HG02981 (cell line): Measurements from ENCODE around the gene CWH43.
"Not testable (repeated sequence)": the region's sequence is repeated elsewhere in the genome, so short reads cannot be mapped to it uniquely, and the experiment has no call there.

ENCODE experiments used
- ATAC-seq: cut with Tn5 transposase; IDR thresholded peaks from one replicate; pipeline ENCODE4 v1.9.1; 2021; ENCODE audit warnings: mild to moderate bottlenecking, moderate library complexity; ENCODE audit not compliant: unreplicated experiment

CWH43 gene

DNA sequence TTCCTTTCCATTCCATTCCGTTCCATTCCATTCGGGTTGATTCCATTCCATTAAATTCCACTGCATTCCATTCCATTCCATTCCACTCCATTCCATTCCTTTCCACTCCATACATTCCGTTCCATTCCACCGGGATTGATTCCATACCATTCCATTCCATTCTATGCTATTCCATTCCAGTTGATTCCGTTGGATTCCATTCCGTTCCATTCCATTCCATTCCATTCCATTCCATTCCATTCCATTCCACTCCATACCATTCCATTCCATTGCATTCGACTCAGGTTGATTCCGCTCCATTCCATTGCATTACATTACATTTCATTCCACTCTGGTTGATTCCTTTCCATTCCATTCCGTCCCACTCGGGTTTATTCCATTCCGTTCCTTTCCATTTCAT lies 110.1 kb downstream of the CWH43 start:
- ATAC-seq = not testable (repeated sequence)

DNA sequence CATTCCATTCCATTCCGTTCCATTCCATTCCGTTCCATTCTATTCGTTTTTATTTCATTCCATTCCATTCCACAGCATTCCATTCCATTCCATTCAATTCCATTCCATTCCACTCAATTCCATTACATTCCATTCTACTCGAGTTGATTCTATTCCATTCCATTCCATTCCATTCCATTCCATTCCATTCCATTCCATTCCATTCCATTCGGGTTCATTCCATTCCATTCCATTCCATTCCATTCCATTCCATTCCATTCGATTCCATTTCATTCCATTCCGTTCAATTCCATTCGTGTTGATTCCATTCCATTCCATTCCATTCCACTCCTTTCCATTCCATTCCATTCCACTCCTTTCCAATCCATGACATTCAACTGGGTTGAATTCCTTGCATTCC lies 110.6 kb downstream of the CWH43 start:
- peak; percentile 27 for ATAC-seq

DNA sequence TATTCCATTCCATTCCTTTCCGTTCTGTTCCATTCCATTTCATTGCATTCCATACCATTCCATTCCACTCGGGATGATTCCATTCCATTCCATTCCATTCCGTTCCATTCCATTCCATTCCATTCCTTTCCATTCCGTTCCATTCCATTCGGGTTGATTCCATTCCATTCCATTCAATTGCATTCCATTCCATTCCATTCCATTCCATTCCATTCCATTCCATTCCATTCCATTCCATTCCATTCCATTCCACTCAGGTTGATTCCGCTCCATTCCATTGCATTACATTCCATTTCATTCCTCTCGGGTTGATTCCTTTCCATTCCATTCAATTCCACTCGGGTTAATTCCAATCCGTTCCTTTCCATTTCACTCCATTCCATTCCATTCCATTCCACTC lies 111.0 kb downstream of the CWH43 start:
- ATAC-seq = peak; percentile 26

DNA sequence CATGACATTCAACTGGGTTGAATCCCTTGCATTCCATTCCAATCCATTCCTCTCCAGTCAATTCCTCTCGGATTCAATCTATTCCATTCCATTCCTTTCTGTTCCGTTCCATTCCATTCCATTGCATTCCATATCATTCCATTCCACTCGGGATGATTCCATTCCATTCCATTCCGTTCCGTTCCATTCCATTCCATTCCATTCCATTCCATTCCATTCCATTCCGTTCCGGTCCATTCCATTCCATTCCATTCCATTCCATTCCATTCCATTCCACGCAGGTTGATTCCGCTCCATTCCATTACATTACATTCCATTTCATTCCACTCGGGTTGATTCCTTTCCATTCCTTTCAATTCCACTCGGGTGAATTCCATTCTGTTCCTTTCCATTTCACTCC lies 111.4 kb downstream of the CWH43 start:
- ATAC-seq = not testable (repeated sequence)

DNA sequence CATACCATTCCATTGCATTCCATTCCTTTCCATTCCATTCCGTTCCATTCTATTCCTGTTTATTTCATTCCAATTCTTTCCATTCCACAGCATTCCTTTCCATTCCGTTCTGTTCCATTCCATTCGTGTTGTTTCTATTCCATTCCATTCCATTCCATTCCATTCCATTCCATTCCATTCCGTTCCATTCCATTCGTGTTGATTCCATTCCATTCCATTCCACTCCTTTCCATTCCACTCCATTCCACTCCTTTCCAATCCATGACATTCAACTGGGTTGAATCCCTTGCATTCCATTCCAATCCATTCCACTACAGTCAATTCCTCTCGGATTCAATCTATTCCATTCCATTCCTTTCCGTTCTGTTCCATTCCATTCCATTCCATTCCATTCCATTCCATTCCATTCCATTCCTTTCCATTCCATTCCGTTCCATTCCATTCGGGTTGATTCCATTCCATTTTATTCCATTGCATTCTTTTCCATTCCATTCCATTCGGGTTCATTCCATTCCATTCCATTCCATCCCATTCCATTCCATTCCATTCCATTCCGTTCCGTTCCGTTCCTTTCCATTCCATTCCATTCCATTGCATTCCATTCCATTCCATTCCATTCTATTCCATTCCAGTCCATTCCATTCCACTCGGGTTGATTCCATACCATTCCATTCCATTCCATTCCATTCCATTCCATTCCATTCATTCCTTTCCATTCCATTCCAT lies 112.1 kb downstream of the CWH43 start:
- not testable (repeated sequence) for ATAC-seq

DNA sequence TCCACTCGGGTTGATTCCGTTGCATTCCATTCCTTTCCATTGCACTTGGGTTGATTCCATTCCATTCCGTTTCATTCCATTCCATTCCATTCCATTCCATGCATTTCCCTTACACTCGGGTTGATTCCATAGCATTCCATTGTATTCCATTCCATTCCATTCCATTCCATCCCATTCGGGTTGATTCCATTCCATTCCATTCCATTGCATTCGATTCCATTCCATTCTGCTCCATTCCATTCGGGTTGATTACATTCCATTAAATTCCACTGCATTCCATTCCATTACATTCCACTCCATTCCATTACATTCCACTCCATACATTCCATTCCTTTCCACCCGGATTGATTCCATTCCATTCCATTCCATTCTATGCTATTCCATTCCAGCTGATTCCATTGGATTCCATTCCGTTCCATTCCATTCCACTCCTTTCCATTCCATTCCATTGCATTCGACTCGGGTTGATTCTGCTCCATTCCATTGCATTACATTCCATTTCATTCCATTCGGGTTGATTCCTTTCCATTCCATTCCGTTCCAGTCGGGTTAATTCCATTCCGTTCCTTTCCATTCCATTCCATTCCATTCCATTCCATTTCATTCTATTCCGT lies 113.9 kb downstream of the CWH43 start:
- not testable (repeated sequence) for ATAC-seq

DNA sequence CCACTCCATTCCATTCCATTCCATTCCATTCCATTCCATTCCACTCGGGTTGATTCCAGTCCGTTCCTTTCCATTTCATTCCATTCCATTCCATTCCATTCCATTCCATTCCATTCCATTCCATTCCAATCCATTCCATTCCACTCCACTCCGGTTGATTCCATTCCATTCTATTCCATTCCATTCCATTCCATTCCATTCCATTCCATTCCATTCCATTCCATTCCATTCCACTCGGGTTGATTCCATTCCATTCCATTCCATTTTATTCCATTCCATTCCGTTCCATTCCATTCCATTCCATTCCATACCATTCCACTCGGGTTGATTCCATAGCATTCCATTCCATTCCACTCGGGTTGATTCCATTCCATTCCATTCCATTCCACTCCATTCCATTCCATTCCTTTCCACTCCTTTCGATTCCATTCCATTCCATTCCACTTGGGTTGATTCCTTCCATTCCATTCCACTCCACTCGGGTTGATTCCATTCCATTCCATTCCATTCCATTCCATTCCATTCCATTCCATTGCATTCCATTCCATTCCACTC lies 116.3 kb downstream of the CWH43 start:
- not testable (repeated sequence) for ATAC-seq

DNA sequence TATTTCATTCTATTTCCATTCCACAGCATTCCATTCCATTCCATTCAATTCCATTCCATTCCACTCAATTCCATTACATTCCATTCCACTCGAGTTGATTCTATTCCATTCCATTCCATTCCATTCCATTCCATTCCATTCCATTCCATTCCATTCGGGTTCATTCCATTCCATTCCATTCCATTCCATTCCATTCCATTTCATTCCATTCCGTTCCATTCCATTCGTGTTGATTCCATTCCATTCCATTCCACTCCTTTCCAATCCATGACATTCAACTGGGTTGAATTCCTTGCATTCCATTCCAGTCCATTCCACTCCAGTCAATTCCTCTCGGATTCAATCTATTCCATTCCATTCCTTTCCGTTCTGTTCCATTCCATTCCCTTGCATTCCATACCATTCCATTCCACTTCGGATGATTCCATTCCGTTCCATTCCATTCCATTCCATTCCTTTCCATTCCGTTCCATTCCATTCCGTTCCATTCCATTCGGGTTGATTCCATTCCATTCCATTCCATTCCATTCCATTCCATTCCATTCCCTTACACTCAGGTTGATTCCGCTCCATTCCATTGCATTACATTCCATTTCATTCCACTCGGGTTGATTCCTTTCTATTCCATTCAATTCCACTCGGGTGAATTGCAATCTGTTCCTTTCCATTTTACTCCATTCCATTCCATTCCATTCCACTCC lies 117.5 kb downstream of the CWH43 start:
- not testable (repeated sequence) for ATAC-seq

DNA sequence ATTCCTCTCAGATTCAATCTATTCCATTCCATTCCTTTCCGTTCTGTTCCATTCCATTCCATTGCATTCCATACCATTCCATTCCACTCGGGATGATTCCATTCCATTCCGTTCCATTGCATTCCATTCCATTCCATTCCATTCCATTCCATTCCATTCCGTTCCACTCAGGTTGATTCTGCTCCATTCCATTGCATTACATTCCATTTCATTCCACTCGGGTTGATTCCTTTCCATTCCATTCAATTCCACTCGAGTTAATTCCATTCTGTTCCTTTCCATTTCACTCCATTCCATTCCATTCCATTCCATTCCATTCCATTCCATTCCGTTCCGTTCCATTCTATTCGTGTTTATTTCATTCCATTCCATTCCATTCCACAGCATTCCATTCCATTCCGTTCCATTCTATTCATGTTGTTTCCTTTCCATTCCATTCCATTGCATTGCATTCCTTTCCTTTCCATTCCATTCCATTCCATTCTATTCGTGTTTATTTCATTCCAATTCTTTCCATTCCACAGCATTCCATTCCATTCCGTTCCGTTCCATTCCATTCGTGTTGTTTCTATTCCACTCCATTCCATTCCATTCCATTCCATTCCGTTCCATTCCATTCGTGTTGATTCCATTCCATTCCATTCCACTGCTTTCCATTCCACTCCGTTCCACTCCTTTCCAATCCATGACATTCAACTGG lies 118.3 kb downstream of the CWH43 start:
- ATAC-seq = not testable (repeated sequence)

DNA sequence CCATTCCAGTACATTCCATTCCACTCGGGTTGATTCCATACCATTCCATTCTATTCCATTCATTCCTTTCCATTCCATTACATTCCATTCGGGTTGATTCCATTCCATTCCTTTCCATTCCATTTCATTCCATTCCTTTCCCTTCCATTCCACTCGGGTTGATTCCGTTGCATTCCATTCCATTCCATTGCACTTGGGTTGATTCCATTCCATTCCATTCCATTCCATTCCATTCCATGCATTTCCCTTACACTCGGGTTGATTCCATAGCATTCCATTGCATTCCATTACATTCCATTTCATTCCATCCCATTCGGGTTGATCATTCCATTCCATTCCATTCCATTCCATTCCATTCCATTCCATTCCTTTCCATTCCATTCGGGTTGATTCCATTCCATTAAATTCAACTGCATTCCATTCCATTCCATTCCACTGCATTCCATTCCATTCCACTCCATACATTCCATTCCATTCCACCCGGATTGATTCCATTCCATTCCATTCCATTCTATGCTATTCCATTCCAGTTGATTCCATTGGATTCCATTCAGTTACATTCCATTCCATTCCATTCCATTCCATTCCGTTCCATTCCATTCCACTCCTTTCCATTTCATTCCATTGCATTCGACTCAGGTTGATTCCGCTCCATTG lies 119.3 kb downstream of the CWH43 start:
- ATAC-seq = not testable (repeated sequence)

DNA sequence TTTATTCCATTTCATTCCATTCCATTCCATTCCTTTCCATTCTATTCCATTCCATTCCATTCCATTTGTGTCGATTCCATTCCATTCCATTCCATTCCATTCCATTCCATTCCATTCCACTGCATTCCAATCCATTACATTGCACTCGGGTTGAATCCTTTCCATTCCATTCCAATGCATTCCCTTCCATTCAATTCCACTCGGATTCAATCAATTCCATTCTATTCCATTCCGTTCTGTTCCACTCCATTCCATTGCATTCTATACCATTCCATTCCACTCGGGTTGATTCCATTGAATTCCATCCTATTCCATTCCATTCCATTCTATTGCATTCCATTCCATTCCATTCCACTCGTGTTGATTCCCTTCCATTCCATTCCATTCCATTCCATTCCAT lies 121.2 kb downstream of the CWH43 start:
- not testable (repeated sequence) for ATAC-seq

DNA sequence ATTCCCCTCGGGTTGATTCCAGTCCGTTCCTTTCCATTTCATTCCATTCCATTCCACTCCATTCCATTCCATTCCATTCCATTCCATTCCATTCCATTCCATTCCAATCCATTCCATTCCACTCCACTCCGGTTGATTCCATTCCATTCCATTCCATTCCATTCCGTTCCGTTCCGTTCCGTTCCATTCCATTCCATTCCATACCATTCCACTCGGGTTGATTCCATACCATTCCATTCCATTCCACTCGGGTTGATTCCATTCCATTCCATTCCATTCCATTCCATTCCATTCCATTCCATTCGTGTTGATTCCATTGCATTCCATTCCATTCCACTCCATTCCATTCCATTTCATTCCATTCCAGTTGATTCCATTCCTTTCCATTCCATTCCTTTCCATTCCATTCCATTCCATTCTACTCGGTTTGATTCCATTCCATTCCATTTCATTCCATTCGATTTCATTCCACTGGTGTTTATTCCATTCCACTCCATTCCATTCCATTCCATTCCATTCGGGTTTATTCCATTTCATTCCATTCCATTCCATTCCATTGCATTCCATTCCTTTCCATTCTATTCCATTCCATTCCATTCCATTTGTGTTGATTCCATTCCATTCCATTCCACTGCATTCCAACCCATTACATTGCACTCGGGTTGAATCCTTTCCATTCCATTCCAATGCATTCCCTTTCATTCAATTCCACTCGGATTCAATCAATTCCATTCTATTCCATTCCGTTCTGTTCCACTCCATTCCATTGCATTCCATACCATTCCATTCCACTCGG lies 122.3 kb downstream of the CWH43 start:
- peak; percentile 31 for ATAC-seq

DNA sequence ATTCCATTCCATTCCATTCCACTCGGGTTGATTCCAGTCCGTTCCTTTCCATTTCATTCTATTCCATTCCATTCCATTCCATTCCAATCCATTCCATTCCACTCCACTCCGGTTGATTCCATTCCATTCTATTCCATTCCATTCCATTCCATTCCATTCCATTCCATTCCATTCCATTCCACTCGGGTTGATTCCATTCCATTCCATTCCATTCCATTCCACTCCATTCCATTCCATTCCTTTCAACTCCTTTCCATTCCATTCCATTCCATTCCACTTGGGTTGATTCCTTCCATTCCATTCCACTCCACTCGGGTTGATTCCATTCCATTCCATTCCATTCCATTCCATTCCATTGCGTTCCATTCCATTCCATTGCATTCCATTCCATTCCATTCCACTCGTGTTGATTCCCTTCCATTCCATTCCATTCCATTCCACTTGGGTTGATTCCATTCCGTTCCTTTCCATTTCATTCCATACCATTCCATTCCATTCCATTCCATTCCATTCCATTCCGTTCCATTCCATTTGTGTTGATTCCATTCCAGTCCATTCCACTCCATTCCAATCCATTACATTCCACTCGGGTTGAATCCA lies 123.6 kb downstream of the CWH43 start:
- ATAC-seq = peak; percentile 28

DNA sequence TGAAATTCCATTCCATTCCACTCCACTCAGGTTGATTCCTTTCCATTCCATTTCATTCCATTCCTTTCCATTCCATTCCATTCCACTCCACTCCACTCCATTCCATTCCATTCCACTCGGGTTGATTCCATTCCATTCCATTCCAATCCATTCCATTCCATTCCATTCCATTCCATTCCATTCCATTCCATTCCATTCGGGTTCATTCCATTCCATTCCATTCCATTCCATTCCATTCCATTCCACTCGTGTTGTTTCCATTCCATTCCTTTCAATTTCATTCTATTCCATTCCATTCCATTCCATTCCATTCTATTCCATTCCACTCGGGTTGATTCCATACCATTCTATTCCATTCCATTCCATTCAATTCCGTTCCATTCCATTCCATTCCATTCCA lies 124.5 kb downstream of the CWH43 start:
- ATAC-seq = peak; percentile 52
